ENCODE data around the gene STXBP5. TPM values are rescaled to one million over a fixed set of nuclear protein-coding genes. Genes with fewer than 3 reads are reported as not detected.

The STXBP5 gene
- total and polyA plus RNA-seq, 9 of the 15 experiments (the other 6 are each of a cell fraction or from before 2014, with no cell fraction given): 23.3 to 172 (median 71.5) TPM

GRCh38 chr6:147212622-147213021 is 8.4 kb downstream of the STXBP5 start (continued):
- no peak for TF ChIP-seq HMBOX1 (IDR thresholded peaks at IDR 0.05)
- TF ChIP-seq ZNF644 (tag; IDR thresholded peaks at IDR 0.05; ENCODE audit: low read depth): no peak
- no peak for TF ChIP-seq GTF2F1 (IDR thresholded peaks at IDR 0.05; ENCODE audit: low read depth, low read length)
- 0 out of 2 replicates have a peak, but pooled peaks have one; percentile 51 for TF ChIP-seq ZNF57 (CRISPR knock-in tag; IDR thresholded peaks at IDR 0.05)
- no peak for TF ChIP-seq ZNF354B (CRISPR knock-in tag; IDR thresholded peaks at IDR 0.05)
- TF ChIP-seq MAFF (IDR thresholded peaks at IDR 0.05; ENCODE audit: low read length): no peak
- TF ChIP-seq MCM3 (IDR thresholded peaks at IDR 0.05): no peak
- TF ChIP-seq SAFB (IDR thresholded peaks at IDR 0.05; ENCODE audit: borderline replicate concordance, low read depth, low read length): no peak
- TF ChIP-seq MLX (CRISPR knock-in tag; conservative IDR thresholded peaks at IDR 0.05): no peak
- TF ChIP-seq DEAF1 (CRISPR knock-in tag; IDR thresholded peaks at IDR 0.05): peak; percentile 44; the same call in 1 of the 2 replicates
- TF ChIP-seq HMG20B (CRISPR knock-in tag; IDR thresholded peaks at IDR 0.05): no peak
- no peak for TF ChIP-seq SETDB1 (IDR thresholded peaks at IDR 0.05; ENCODE audit: low read length)
- TF ChIP-seq MYBL2 (IDR thresholded peaks at IDR 0.05; ENCODE audit: low read depth): no peak
- TF ChIP-seq MYBL2 (CRISPR knock-in tag; IDR thresholded peaks at IDR 0.05; ENCODE audit: borderline replicate concordance): no peak
- 0 out of 2 replicates have a peak, but pooled peaks have one; percentile 25 for TF ChIP-seq ZSCAN32 (CRISPR knock-in tag; IDR thresholded peaks at IDR 0.05)
- no peak for TF ChIP-seq NR2C2 (CRISPR knock-in tag; IDR thresholded peaks at IDR 0.05)
- TF ChIP-seq NR2C2 (tag; IDR thresholded peaks at IDR 0.05): no peak
- no peak for TF ChIP-seq ZBTB11 (CRISPR knock-in tag; IDR thresholded peaks at IDR 0.05)
- no peak for TF ChIP-seq ZNF134 (CRISPR knock-in tag; conservative IDR thresholded peaks at IDR 0.05)
- TF ChIP-seq SP2 (IDR thresholded peaks at IDR 0.05; ENCODE audit: extremely low read depth, low read depth, low read length, poor library complexity, severe bottlenecking): no peak

All from K562 (cell line).